OCI-LY3 (cell line): Measurements from ENCODE around the gene ADGRL1.
"Not testable (repeated sequence)": the region's sequence is repeated elsewhere in the genome, so short reads cannot be mapped to it uniquely, and the experiment has no call there.

Experiments used
- EZH2phosphoT487 ChIP-seq: fragments of 200-600 bp; shearing (Covaris generic); IDR thresholded peaks from 2 replicates; pipeline ENCODE4 v1.6.1; 2018; ENCODE audit warnings: antibody characterized with exemption, mixed run types, low read depth
- TF ChIP-seq, protein P1 (sequence below): fragments of 200-600, 300-600 bp; sonication (generic); IDR thresholded peaks from 2 replicates; pipeline ENCODE4 v1.5.1; 2014; ENCODE audit warnings: antibody characterized with exemption, low read length, low read depth

DNA sequence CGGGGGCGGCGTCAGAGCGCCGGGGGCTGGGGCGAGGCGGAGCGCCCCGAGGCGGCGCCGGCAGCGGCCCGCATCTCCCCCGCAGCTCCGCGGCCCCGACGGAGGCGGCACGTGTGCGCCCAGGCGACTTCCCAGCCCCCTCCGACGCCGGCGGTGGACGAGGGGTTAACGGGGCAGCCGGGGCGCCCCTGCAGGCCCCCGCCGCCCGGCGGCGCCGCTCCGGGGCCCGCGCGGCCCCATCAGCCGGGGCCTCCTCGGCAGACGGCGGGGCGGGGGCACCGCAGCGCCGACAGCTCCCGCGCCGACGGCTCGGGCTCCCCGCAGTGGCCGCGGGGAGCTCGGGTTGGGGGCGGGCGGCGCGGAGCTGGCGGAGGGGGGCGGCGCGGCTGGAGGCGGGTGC, 339 bp upstream of the ADGRL1 start:
- TF ChIP-seq, protein P1, sequence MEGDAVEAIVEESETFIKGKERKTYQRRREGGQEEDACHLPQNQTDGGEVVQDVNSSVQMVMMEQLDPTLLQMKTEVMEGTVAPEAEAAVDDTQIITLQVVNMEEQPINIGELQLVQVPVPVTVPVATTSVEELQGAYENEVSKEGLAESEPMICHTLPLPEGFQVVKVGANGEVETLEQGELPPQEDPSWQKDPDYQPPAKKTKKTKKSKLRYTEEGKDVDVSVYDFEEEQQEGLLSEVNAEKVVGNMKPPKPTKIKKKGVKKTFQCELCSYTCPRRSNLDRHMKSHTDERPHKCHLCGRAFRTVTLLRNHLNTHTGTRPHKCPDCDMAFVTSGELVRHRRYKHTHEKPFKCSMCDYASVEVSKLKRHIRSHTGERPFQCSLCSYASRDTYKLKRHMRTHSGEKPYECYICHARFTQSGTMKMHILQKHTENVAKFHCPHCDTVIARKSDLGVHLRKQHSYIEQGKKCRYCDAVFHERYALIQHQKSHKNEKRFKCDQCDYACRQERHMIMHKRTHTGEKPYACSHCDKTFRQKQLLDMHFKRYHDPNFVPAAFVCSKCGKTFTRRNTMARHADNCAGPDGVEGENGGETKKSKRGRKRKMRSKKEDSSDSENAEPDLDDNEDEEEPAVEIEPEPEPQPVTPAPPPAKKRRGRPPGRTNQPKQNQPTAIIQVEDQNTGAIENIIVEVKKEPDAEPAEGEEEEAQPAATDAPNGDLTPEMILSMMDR: not testable (repeated sequence)
- TF ChIP-seq EZH2phosphoT487: not testable (repeated sequence)
